Measurements from ENCODE around the gene CLSTN1. TPM values are rescaled to one million over a fixed set of nuclear protein-coding genes. Genes with fewer than 3 reads are reported as not detected.

CLSTN1 gene
- total and polyA plus RNA-seq, 4 donors: 3.1 to 13.4 (median 8.8) TPM

- H3K4me1 ChIP-seq (ENCODE audit: control insufficient read depth in 4 of 4, insufficient read depth in 4 of 4, low read length in 3 of 4): peaks cover 10 to 23% (median 21%) of the 10 kb centered on the region in 4 donors
- no peak overlapping the region for H3K9ac ChIP-seq (ENCODE audit: low read depth in 1 of 2, low read length in 2 of 2)
- 92% methylated on average over 4 of the region's 4 CpGs for WGBS
- H3K27me3 ChIP-seq (ENCODE audit: control insufficient read depth in 4 of 4, insufficient read depth in 4 of 4, low read length in 3 of 4): no peaks in the 10 kb centered on the region
- no peaks in the 10 kb centered on the region for H3K9me3 ChIP-seq (ENCODE audit: control insufficient read depth in 4 of 4, low read length in 3 of 4)
- TF ChIP-seq FOXA1 (IDR thresholded peaks at IDR 0.05) (no peak), HNF4A (conservative IDR thresholded peaks at IDR 0.05) (no peak), REST (IDR thresholded peaks at IDR 0.05) (no peak), NR2F2 (IDR thresholded peaks at IDR 0.05) (no peak), RAD21 (IDR thresholded peaks at IDR 0.05) (no peak)
- H3K36me3 ChIP-seq (ENCODE audit: control insufficient read depth in 4 of 4, insufficient read depth in 3 of 4, low read depth in 1 of 4, low read length in 3 of 4): no peaks in the 10 kb centered on the region
- H3K4me3 ChIP-seq (ENCODE audit: low read depth in 1 of 3, low read length in 3 of 3): no peak overlapping the region
- no peak overlapping the region for H3K27ac ChIP-seq (ENCODE audit: low read depth in 1 of 2, low read length in 2 of 2)
- no peak for DNase-seq (ENCODE audit: low spot score)
Observed at GRCh38 chr1:9821710-9822109, 2.1 kb downstream of the CLSTN1 start.

DNA sequence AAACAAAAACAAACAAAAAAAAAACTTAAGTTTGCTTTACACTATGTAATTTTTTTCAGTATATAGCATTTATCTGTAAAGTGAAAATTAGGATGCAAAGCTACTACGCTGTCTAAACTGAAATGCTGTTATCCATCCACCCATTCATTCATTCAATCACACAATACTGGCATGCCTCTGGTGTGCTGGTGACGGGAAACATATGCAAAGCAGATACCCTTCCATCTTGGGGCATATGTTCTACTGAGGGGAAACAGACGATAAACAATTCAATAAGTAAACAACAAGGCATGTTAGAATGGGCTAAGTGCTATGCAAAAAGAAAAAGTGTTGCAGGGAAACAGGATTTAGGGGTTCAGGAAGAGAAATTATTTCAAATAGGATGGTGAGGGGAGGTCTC lies 3.2 kb downstream of the CLSTN1 start:
- no peak for DNase-seq (ENCODE audit: low spot score)
- WGBS: 87% methylated on average over 3 of the region's 3 CpGs
- no peak overlapping the region for H3K27ac ChIP-seq (ENCODE audit: low read depth in 1 of 2, low read length in 2 of 2)
- H3K4me3 ChIP-seq (ENCODE audit: low read depth in 1 of 3, low read length in 3 of 3): no peak overlapping the region
- peaks cover 10 to 23% (median 21%) of the 10 kb centered on the region in 4 donors for H3K4me1 ChIP-seq (ENCODE audit: control insufficient read depth in 4 of 4, insufficient read depth in 4 of 4, low read length in 3 of 4)
- no peaks in the 10 kb centered on the region for H3K9me3 ChIP-seq (ENCODE audit: control insufficient read depth in 4 of 4, low read length in 3 of 4)
- TF ChIP-seq REST (IDR thresholded peaks at IDR 0.05) (no peak), HNF4G (IDR thresholded peaks at IDR 0.05) (no peak), JUND (IDR thresholded peaks at IDR 0.05) (no peak), RAD21 (IDR thresholded peaks at IDR 0.05) (no peak), FOXA1 (IDR thresholded peaks at IDR 0.05) (no peak), GABPA (IDR thresholded peaks at IDR 0.05 in 1 of 2, conservative IDR thresholded peaks at IDR 0.05 in 1 of 2) (no peak), ZBTB33 (IDR thresholded peaks at IDR 0.05) (no peak), FOXA2 (IDR thresholded peaks at IDR 0.05) (no peak), HNF4A (conservative IDR thresholded peaks at IDR 0.05) (no peak), RXRA (IDR thresholded peaks at IDR 0.05) (no peak), NR2F2 (IDR thresholded peaks at IDR 0.05) (no peak), MAX (IDR thresholded peaks at IDR 0.05) (no peak), ATF3 (IDR thresholded peaks at IDR 0.05) (no peak)
- no peak overlapping the region for H3K9ac ChIP-seq (ENCODE audit: low read depth in 1 of 2, low read length in 2 of 2)
- no peaks in the 10 kb centered on the region for H3K27me3 ChIP-seq (ENCODE audit: control insufficient read depth in 4 of 4, insufficient read depth in 4 of 4, low read length in 3 of 4)
- H3K36me3 ChIP-seq (ENCODE audit: control insufficient read depth in 4 of 4, insufficient read depth in 3 of 4, low read depth in 1 of 4, low read length in 3 of 4): no peaks in the 10 kb centered on the region

Data from liver (tissue), 9 donors.